Panc1 (cell line): ENCODE measurements around the gene HS2ST1.

Source experiments
- POLR2AphosphoS5 ChIP-seq: IDR thresholded peaks from 2 replicates; pipeline ENCODE4 v1.6.1; 2012; ENCODE audit warnings: mild to moderate bottlenecking, low read depth, low read length, moderate library complexity
- TCF7L2 ChIP-seq: IDR thresholded peaks from 2 replicates; pipeline ENCODE4 v1.6.1; 2011; ENCODE audit warnings: mild to moderate bottlenecking, low read depth, low read length, inconsistent platforms
- TF ChIP-seq, protein P1 (sequence below): fragments of 450-650 bp; IDR thresholded peaks from 2 replicates; pipeline ENCODE4 v1.5.1; 2017; ENCODE audit warnings: mild to moderate bottlenecking
- TF ChIP-seq, protein P2 (sequence below), 2 experiments: IDR thresholded peaks; 2 replicates each; pipeline ENCODE4 v1.6.1; 2011 to 2012; ENCODE audit warnings: low read depth in 2 of 2, control low read depth in 1 of 2, low read length in 1 of 2, mild to moderate bottlenecking in 1 of 2, moderate library complexity in 1 of 2; ENCODE audit not compliant: insufficient read depth in 1 of 2

DNA sequence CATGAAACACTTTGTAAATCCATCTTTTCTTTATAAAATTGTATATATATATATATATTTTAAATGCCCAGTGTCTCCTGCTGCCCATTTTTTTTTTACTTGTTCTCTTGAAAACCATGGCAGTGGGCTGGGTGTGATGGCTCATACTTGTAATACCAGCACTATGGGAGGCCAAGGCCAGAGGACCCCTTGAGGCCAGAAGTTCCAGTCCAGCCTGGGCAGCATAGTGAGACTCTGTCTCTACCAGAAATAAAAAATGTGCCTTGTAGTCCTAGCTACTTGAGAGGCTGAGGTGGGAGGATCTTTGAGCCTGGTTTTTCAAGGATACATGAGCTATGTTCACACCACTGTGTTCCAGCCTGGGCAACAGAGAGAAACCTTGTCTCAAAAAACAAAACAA lies 62.2 kb downstream of the HS2ST1 start:
- TF ChIP-seq, protein P1, sequence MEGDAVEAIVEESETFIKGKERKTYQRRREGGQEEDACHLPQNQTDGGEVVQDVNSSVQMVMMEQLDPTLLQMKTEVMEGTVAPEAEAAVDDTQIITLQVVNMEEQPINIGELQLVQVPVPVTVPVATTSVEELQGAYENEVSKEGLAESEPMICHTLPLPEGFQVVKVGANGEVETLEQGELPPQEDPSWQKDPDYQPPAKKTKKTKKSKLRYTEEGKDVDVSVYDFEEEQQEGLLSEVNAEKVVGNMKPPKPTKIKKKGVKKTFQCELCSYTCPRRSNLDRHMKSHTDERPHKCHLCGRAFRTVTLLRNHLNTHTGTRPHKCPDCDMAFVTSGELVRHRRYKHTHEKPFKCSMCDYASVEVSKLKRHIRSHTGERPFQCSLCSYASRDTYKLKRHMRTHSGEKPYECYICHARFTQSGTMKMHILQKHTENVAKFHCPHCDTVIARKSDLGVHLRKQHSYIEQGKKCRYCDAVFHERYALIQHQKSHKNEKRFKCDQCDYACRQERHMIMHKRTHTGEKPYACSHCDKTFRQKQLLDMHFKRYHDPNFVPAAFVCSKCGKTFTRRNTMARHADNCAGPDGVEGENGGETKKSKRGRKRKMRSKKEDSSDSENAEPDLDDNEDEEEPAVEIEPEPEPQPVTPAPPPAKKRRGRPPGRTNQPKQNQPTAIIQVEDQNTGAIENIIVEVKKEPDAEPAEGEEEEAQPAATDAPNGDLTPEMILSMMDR = no peak
- TF ChIP-seq, protein P2, sequence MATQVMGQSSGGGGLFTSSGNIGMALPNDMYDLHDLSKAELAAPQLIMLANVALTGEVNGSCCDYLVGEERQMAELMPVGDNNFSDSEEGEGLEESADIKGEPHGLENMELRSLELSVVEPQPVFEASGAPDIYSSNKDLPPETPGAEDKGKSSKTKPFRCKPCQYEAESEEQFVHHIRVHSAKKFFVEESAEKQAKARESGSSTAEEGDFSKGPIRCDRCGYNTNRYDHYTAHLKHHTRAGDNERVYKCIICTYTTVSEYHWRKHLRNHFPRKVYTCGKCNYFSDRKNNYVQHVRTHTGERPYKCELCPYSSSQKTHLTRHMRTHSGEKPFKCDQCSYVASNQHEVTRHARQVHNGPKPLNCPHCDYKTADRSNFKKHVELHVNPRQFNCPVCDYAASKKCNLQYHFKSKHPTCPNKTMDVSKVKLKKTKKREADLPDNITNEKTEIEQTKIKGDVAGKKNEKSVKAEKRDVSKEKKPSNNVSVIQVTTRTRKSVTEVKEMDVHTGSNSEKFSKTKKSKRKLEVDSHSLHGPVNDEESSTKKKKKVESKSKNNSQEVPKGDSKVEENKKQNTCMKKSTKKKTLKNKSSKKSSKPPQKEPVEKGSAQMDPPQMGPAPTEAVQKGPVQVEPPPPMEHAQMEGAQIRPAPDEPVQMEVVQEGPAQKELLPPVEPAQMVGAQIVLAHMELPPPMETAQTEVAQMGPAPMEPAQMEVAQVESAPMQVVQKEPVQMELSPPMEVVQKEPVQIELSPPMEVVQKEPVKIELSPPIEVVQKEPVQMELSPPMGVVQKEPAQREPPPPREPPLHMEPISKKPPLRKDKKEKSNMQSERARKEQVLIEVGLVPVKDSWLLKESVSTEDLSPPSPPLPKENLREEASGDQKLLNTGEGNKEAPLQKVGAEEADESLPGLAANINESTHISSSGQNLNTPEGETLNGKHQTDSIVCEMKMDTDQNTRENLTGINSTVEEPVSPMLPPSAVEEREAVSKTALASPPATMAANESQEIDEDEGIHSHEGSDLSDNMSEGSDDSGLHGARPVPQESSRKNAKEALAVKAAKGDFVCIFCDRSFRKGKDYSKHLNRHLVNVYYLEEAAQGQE (IDR thresholded peaks at IDR 0.05; ENCODE audit: insufficient read depth in 1 of 2, low read depth in 2 of 2, low read length in 1 of 2) = no peak
- TF ChIP-seq POLR2AphosphoS5 (no peak), TCF7L2 (no peak)
